Stimulated activated naive CD8-positive, alpha-beta T cell treated with anti-CD3 and anti-CD28 coated beads, Interleukin-15, Interleukin-2, amounts not matched to agents 100 U/mL and 50 U/mL, for 24 hours (primary cell): ENCODE measurements around the gene STK39.

ENCODE experiments used
- ATAC-seq: fragments of 150-1000 bp; cut with Tn5 transposase; one replicate; pipeline ENCODE4 v1.10.0; 2021
- DNase-seq: peaks from one replicate; pipeline ENCODE4 v3.0.0; 2021

The STK39 gene

DNA sequence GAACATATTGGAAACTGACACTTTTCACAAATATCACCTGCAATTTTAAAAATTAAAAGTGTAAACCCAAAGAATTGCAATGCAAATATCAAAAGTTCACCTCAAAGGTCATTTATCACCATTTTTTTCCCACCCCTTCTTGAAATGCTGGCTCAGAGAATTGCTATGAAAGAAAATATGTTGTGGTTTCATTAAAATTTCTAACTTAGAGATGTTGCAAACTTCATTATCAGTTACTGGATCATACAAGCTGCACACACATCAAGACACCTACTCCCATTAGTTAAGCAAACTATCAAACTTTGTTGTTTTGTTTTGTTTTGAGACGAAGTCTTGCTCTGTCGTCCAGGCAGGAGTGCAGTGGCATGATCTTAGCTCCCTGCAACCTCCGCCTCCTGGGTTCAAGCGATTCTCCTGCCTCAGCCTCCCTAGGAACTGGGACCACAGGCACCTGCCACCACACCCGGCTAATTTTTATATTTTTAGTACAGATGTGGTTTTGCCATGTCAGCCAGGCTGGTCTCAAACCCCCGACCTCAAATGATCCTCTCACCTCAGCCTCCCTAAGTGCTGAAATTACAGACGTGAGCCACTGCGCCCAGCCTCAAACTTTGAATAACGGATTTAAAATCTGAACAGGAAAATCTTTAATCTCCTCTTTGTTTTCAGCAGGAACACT, 37.0 kb downstream of the STK39 start:
- DNase-seq (no peak), ATAC-seq (no peak)

DNA sequence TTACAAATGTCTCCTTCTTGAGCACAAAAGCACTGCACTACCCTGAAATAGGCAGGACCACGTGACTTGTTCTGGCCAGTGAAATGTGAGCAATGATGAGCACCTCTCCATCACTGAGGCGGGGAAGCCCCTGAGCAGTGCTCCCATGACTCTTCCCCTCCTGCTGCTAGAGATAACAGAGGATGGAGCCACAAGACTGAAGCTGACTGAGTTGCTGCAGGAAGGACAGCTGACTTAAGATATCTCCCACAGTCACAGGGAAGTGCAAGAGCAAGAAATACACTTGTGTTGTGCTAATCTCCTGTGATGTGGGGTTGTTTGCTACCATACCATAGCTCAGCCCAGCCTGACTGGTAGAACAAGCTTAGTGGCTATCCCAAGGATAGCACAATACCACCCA, 38.7 kb downstream of the STK39 start:
- no peak for DNase-seq
- no peak for ATAC-seq

GRCh38 chr2:168207851-168208250, 39.5 kb downstream of the STK39 start:
- no peak for DNase-seq
- no peak for ATAC-seq

GRCh38 chr2:168203762-168204693, 43.4 kb downstream of the STK39 start:
- DNase-seq (no peak), ATAC-seq (no peak)

DNA sequence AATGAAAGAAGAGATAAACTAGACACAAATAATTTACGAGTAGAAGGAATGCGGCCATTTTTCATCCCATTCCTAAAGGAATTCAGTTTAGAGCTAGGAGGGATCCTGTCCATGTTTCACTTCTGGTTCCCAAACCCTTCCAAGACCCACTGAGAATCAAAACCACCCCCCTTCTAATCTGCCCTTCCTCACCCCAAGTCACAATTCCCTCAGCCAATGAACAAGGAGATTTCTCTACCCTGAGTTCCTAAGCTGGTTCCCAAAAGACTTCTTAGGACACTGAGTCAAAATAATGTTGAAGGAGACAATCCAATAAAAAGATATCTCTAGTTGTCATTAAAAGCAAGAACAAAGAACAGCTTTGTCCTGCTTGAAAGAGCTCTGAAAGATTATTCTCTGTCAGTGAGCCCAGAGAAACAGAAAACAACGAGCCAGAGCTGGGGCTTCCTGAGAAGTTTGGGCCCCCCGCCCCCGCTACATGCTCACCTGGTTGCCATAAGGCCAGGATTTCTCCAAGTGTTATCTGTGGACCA, 45.7 kb downstream of the STK39 start:
- no peak for DNase-seq

GRCh38 chr2:168200930-168201583, 46.3 kb downstream of the STK39 start:
- no peak for ATAC-seq
- DNase-seq: no peak

More for the DNA sequence above, 45.7 kb downstream of the STK39 start:
- no peak for ATAC-seq

- ATAC-seq (no peak), DNase-seq (no peak)
Measured at GRCh38 chr2:168198476-168199207, 48.8 kb downstream of the STK39 start.

DNA sequence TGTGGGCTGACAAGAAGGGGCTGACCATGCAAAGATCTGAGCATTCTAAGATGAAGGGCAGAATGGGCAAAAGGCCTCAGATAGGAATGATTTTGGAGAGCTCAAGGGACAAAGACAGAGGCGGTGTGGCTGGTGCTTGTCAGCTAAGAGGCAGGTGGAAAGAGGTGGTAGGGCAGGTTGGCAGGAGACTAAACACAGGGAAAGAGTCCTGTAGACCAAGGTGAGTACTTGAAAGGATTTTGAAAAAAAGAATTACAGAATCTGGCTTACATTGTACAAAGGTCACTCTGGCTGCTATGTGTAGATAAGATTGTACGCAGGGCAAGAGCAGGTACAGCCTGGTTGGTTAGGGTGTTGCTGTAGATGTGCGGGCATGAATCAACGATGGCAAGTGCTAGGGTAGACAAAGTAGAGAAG, 50.6 kb downstream of the STK39 start:
- DNase-seq: no peak
- ATAC-seq: no peak

DNA sequence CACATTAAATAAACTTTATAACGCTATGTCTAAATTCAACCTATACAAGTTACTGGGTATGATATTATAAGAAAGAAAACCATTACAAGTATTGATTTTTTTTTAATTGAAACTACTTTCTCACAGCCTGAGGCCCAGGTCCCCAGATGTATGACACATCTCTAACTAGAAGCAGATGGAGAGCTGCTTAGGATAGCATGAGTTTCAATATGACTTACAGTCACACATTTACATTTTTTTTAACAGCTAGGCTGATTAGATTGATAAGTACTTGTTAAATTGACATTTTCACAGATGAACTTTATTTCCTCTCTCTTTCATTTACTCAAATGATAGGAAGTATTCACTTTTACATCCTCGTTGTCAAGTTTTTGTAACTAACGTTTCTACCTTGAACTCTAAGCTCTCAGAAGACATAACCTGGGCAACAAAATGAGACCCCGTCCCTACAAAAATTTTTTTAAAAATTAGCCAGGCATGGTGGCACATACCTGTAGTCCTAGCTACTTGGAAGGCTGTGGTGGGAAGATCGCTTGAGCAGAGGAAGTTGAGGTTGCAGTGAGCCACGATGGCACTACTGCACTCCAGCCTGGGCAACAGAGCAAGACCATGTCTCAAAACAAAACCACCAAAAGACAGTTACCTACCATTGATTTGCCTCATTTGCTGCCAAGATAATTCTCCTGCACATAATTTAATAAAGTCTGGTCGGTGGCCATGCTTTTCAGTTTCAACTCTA, 52.4 kb downstream of the STK39 start:
- peak; percentile 87 for ATAC-seq
- peak; percentile 37 for DNase-seq

GRCh38 chr2:168192839-168193616, 54.4 kb downstream of the STK39 start:
- peak; percentile 28 for DNase-seq

GRCh38 chr2:168191955-168192785, 55.2 kb downstream of the STK39 start:
- DNase-seq: no peak
- no peak for ATAC-seq

More at GRCh38 chr2:168192839-168193616, 54.4 kb downstream of the STK39 start:
- peak; percentile 54 for ATAC-seq

GRCh38 chr2:168190590-168191336, 56.6 kb downstream of the STK39 start:
- ATAC-seq: no peak
- DNase-seq: no peak

GRCh38 chr2:168189835-168190569, 57.4 kb downstream of the STK39 start:
- no peak for DNase-seq

GRCh38 chr2:168188002-168188401, 59.4 kb downstream of the STK39 start:
- ATAC-seq: no peak
- no peak for DNase-seq

More at GRCh38 chr2:168189835-168190569, 57.4 kb downstream of the STK39 start:
- ATAC-seq: no peak

DNA sequence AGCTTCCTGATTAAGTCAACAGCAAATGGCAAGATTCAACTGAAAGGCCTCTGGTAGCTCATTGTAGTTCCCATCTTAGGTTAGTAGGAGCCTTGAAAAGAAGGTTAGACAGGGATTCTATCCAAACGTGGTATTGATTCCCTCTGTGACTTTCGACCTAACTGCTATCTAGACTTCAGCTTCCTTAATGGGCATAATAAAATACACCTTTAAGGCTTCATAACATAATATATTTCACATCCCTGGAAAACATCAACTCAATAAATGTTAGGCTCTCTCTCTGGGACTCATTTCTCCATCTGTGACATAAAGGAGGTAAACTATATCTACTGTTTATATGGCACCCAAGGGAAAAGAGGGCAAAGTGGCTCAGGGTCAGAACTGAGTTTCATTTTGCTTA, 60.9 kb downstream of the STK39 start:
- ATAC-seq (no peak), DNase-seq (no peak)

- no peak for DNase-seq
- ATAC-seq: no peak
Measured at GRCh38 chr2:168185583-168186274, 61.7 kb downstream of the STK39 start.
